GM19351 (cell line): ENCODE data around the gene ASXL1.
"Not testable (repeated sequence)": the region's sequence is repeated elsewhere in the genome, so short reads cannot be mapped to it uniquely, and the experiment has no call there.

Experiments
- ATAC-seq: cut with Tn5 transposase; IDR thresholded peaks from one replicate; pipeline ENCODE4 v1.9.1; 2021; ENCODE audit warnings: mild to moderate bottlenecking, moderate library complexity; ENCODE audit not compliant: unreplicated experiment

The ASXL1 gene

GRCh38 chr20:32463642-32464400, 105.7 kb downstream of the ASXL1 start:
- ATAC-seq: no peak

- no peak for ATAC-seq
Observed at GRCh38 chr20:32464401-32465091, 106.4 kb downstream of the ASXL1 start.

GRCh38 chr20:32465092-32465900, 107.2 kb downstream of the ASXL1 start:
- no peak for ATAC-seq

- ATAC-seq: not testable (repeated sequence)
Observed at GRCh38 chr20:32465901-32466675, 108.0 kb downstream of the ASXL1 start.

- no peak for ATAC-seq
Observed at GRCh38 chr20:32466739-32467505, 108.8 kb downstream of the ASXL1 start.

- ATAC-seq: no peak
Observed at GRCh38 chr20:32467506-32468312, 109.6 kb downstream of the ASXL1 start.

GRCh38 chr20:32468313-32468640, 110.1 kb downstream of the ASXL1 start:
- ATAC-seq: no peak

GRCh38 chr20:32468860-32469259, 110.7 kb downstream of the ASXL1 start:
- ATAC-seq: no peak

GRCh38 chr20:32470025-32470861, 112.1 kb downstream of the ASXL1 start:
- no peak for ATAC-seq

GRCh38 chr20:32470940-32471339, 112.8 kb downstream of the ASXL1 start:
- no peak for ATAC-seq

GRCh38 chr20:32472581-32473207, 114.6 kb downstream of the ASXL1 start:
- no peak for ATAC-seq

- no peak for ATAC-seq
Observed at GRCh38 chr20:32473231-32474008, 115.3 kb downstream of the ASXL1 start.

GRCh38 chr20:32474009-32474716, 116.0 kb downstream of the ASXL1 start:
- no peak for ATAC-seq

- ATAC-seq: no peak
Observed at GRCh38 chr20:32474717-32474966, 116.5 kb downstream of the ASXL1 start.

GRCh38 chr20:32474967-32475811, 117.1 kb downstream of the ASXL1 start:
- no peak for ATAC-seq
